Neuronal stem cell (in vitro differentiated cells): ENCODE measurements around the gene POLG. TPM values are rescaled to one million over a fixed set of nuclear protein-coding genes. Genes with fewer than 3 reads are reported as not detected.

Experiments used
- DNase-seq: peaks from one replicate; pipeline ENCODE4 v3.0.0-alpha.2; 2013; ENCODE audit warnings: low spot score
- H2AFZ ChIP-seq: one replicate; pipeline ENCODE4 v1.6.1; 2013; ENCODE audit warnings: mild to moderate bottlenecking, low read length, inconsistent platforms
- H2AK5ac ChIP-seq: 2 replicates; pipeline ENCODE4 v1.6.1; 2013; ENCODE audit warnings: low read depth, mild to moderate bottlenecking, inconsistent platforms, low read length, moderate library complexity, mixed read lengths
- H2BK120ac ChIP-seq: 2 replicates; pipeline ENCODE4 v1.6.1; 2013; ENCODE audit warnings: low read depth, mild to moderate bottlenecking, inconsistent platforms, low read length, moderate library complexity, mixed read lengths
- H2BK12ac ChIP-seq: one replicate; pipeline ENCODE4 v1.6.1; 2013; ENCODE audit warnings: low read length, inconsistent platforms
- H2BK15ac ChIP-seq: 2 replicates; pipeline ENCODE4 v1.6.1; 2013; ENCODE audit warnings: mild to moderate bottlenecking, low read length, inconsistent platforms, mixed read lengths
- H2BK5ac ChIP-seq: one replicate; pipeline ENCODE4 v1.6.1; 2013; ENCODE audit warnings: inconsistent platforms, mild to moderate bottlenecking, low read length, moderate library complexity
- H3K14ac ChIP-seq: one replicate; pipeline ENCODE4 v1.6.1; 2013; ENCODE audit warnings: low read length, inconsistent platforms
- H3K18ac ChIP-seq: 2 replicates; pipeline ENCODE4 v1.6.1; 2013; ENCODE audit warnings: low read length, inconsistent platforms
- H3K23ac ChIP-seq: 2 replicates; pipeline ENCODE4 v1.6.1; 2013; ENCODE audit warnings: low read depth, mild to moderate bottlenecking, mixed read lengths, low read length, inconsistent platforms; ENCODE audit not compliant: poor library complexity
- H3K27ac ChIP-seq: replicated peaks from 3 replicates; pipeline ENCODE4 v1.5.1; 2013; ENCODE audit warnings: low read length, inconsistent platforms
- H3K27me3 ChIP-seq, 3 experiments: 2 replicates each; pipeline ENCODE4 v1.6.1; 2013; ENCODE audit warnings: low read length in 3 of 3, mild to moderate bottlenecking in 2 of 3, inconsistent platforms in 1 of 3, low read depth in 1 of 3, mixed read lengths in 1 of 3, moderate library complexity in 1 of 3; ENCODE audit not compliant: control insufficient read depth in 3 of 3, insufficient read depth in 3 of 3
- H3K36me3 ChIP-seq, 2 donors: replicated peaks in 1 of 2; 2 replicates each; pipeline ENCODE4 v1.6.1; 2013; ENCODE audit warnings: low read length in 2 of 2; ENCODE audit not compliant: control insufficient read depth in 2 of 2, insufficient read depth in 2 of 2
- H3K4ac ChIP-seq: 2 replicates; pipeline ENCODE4 v1.6.1; 2013; ENCODE audit warnings: inconsistent platforms, mild to moderate bottlenecking, low read length, moderate library complexity
- H3K4me1 ChIP-seq, 2 donors: 1 replicate in 1 of 2; 2 replicates in 1 of 2; pipeline ENCODE4 v1.6.1; 2013; ENCODE audit warnings: low read length in 2 of 2, low read depth in 1 of 2; ENCODE audit not compliant: control insufficient read depth in 2 of 2, insufficient read depth in 1 of 2
- H3K4me2 ChIP-seq: one replicate; pipeline ENCODE4 v1.6.1; 2013; ENCODE audit warnings: mild to moderate bottlenecking, low read length, inconsistent platforms; ENCODE audit not compliant: insufficient read depth, poor library complexity, severe bottlenecking
- H3K4me3 ChIP-seq, 2 donors: 2 replicates each; pipeline ENCODE4 v1.5.1; 2013; ENCODE audit warnings: low read length in 2 of 2, mild to moderate bottlenecking in 2 of 2, inconsistent platforms in 1 of 2, moderate library complexity in 1 of 2
- H3K79me1 ChIP-seq: one replicate; pipeline ENCODE4 v1.6.1; 2013; ENCODE audit warnings: low read depth, mild to moderate bottlenecking, inconsistent platforms, low read length, moderate library complexity
- H3K9ac ChIP-seq: one replicate; pipeline ENCODE4 v1.6.1; 2013; ENCODE audit warnings: mild to moderate bottlenecking, low read depth, low read length, inconsistent platforms; ENCODE audit not compliant: poor library complexity
- H3K9me3 ChIP-seq, 2 donors: replicated peaks in 1 of 2; 2 replicates each; pipeline versions ENCODE3 to v1.6.1; 2013; ENCODE audit warnings: low read length in 2 of 2, mild to moderate bottlenecking in 2 of 2, inconsistent platforms in 1 of 2, low read depth in 1 of 2, mixed read lengths in 1 of 2, moderate library complexity in 1 of 2; ENCODE audit not compliant: control insufficient read depth in 2 of 2, insufficient read depth in 1 of 2
- H4K8ac ChIP-seq: one replicate; pipeline ENCODE4 v1.6.1; 2013; ENCODE audit warnings: low read depth, mild to moderate bottlenecking, inconsistent platforms, low read length, moderate library complexity
- H4K91ac ChIP-seq: one replicate; pipeline ENCODE4 v1.6.1; 2013; ENCODE audit warnings: low read length, low read depth, mild to moderate bottlenecking, inconsistent platforms; ENCODE audit not compliant: poor library complexity
- WGBS, 2 donors: extraction: QIAGEN DNeasy Blood & Tissue Kit; methylation state at CpG; one replicate each; pipeline ENCODE4 v1.1.7; 2013; ENCODE audit warnings: missing lambda C conversion rate in 2 of 2, mixed read lengths in 1 of 2; ENCODE audit not compliant: insufficient read length in 2 of 2, insufficient replicate concordance in 1 of 2; ENCODE audit errors: extremely low coverage in 2 of 2; 5-methylcytosine and 5-hydroxymethylcytosine counted together
- polyA plus RNA-seq, 2 experiments: library from polyadenylated mRNA; stranded (reverse); fragments of 200-250 nt; gene quantifications; one replicate each; pipeline ENCODE4 v1.2.3, GENCODE V29; 2013

POLG gene
- 21.3 TPM for polyA plus RNA-seq (2013, experiment 1 of 2)
- polyA plus RNA-seq (2013, experiment 2 of 2): 21.7 TPM

- peaks cover 3 to 6% of the 10 kb centered on the region in 2 donors for H3K4me1 ChIP-seq
- H3K4ac ChIP-seq: no peak within 1 kb of the TSS
- peak within 1 kb of the TSS; percentile 90 for H3K4me2 ChIP-seq
- DNase-seq: peak; percentile 100
- H3K23ac ChIP-seq: peak within 1 kb of the TSS; percentile 100
- no peak within 1 kb of the TSS for H2BK12ac ChIP-seq
- H2AFZ ChIP-seq: peak within 1 kb of the TSS; percentile 98
- H3K9me3 ChIP-seq: no peaks in the 10 kb centered on the region
- no peak within 1 kb of the TSS for H4K91ac ChIP-seq
- no peak within 1 kb of the TSS for H2BK15ac ChIP-seq
- H4K8ac ChIP-seq: no peak within 1 kb of the TSS
- H3K18ac ChIP-seq: peak within 1 kb of the TSS; percentile 100
- peak within 1 kb of the TSS; percentile 95 for H2BK120ac ChIP-seq
- H2AK5ac ChIP-seq: no peak within 1 kb of the TSS
- H3K27me3 ChIP-seq: peaks cover under 1 to 35% (median 21%) of the 10 kb centered on the region in 3 experiments
- no CpG with 5 or more reads among the region's 85 CpGs for WGBS, 2 donors
- peak within 1 kb of the TSS; percentile 95 for H3K14ac ChIP-seq
- H3K9ac ChIP-seq: peak within 1 kb of the TSS; percentile 99
- H2BK5ac ChIP-seq: no peak within 1 kb of the TSS
- peaks cover 27 to 37% of the 10 kb centered on the region in 2 donors for H3K36me3 ChIP-seq
- peaks cover 19% of the 10 kb centered on the region for H3K79me1 ChIP-seq
- H3K27ac ChIP-seq: peak within 1 kb of the TSS; percentile 74
- H3K4me3 ChIP-seq: peak within 1 kb of the TSS; percentile 94 to 99
These were observed at the start of gene POLG for GRCh38 chr15:89334510-89335297. TSS of gene POLG (minus strand) at chr15:89334824. CDS start at chr15:89333754, 1,070 bp downstream.

- Histone ChIP-seq H2AFZ (no peak overlapping the region), H3K27ac (no peak overlapping the region), H3K4me3 (no peak overlapping the region), H2BK15ac (peak overlapping the region; percentile 57), H3K36me3 (no peaks in the 10 kb centered on the region), H3K27me3 (peaks cover 6 to 97% (median 40%) of the 10 kb centered on the region in 3 experiments), H3K14ac (no peak overlapping the region), H3K23ac (no peak overlapping the region), H2BK5ac (no peak overlapping the region), H3K4me1 (peaks cover 7 to 8% of the 10 kb centered on the region in 2 donors), H3K9me3 (peaks cover 0 to 2% of the 10 kb centered on the region in 2 donors), H2BK120ac (no peak overlapping the region), H2AK5ac (peak overlapping the region; percentile 44), H3K79me1 (no peaks in the 10 kb centered on the region), H3K9ac (no peak overlapping the region), H4K8ac (no peak overlapping the region), H3K18ac (no peak overlapping the region), H4K91ac (no peak overlapping the region), H3K4ac (no peak overlapping the region), H3K4me2 (no peak overlapping the region), H2BK12ac (no peak overlapping the region)
- WGBS, 2 donors: no CpG with 5 or more reads among the region's 3 CpGs
- no peak for DNase-seq
These were observed 49.6 kb upstream of the POLG start for GRCh38 chr15:89384176-89384604.

- H3K4ac ChIP-seq: no peak overlapping the region
- H2BK12ac ChIP-seq: no peak overlapping the region
- H4K91ac ChIP-seq: no peak overlapping the region
- H3K9ac ChIP-seq: no peak overlapping the region
- DNase-seq: no peak
- no peak overlapping the region for H3K4me3 ChIP-seq
- H3K4me1 ChIP-seq: peaks cover under 1 to 4% of the 10 kb centered on the region in 2 donors
- H2BK15ac ChIP-seq: peak overlapping the region; percentile 64
- no peak overlapping the region for H2BK5ac ChIP-seq
- H3K9me3 ChIP-seq: peaks cover 0 to 2% of the 10 kb centered on the region in 2 donors
- H2BK120ac ChIP-seq: no peak overlapping the region
- no peak overlapping the region for H3K18ac ChIP-seq
- no peak overlapping the region for H2AFZ ChIP-seq
- H3K27ac ChIP-seq: no peak overlapping the region
- H3K79me1 ChIP-seq: no peaks in the 10 kb centered on the region
- no peak overlapping the region for H3K14ac ChIP-seq
- H2AK5ac ChIP-seq: no peak overlapping the region
- H3K23ac ChIP-seq: no peak overlapping the region
- WGBS, 2 donors: no CpG with 5 or more reads among the region's 10 CpGs
- no peak overlapping the region for H4K8ac ChIP-seq
- no peak overlapping the region for H3K4me2 ChIP-seq
- H3K27me3 ChIP-seq: peaks cover 12 to 97% (median 46%) of the 10 kb centered on the region in 3 experiments
- H3K36me3 ChIP-seq: no peaks in the 10 kb centered on the region
These were observed 48.9 kb upstream of the POLG start for GRCh38 chr15:89383365-89384175.
